ENCODE data around the gene TRERF1.
"Not testable (repeated sequence)": the region's sequence is repeated elsewhere in the genome, so short reads cannot be mapped to it uniquely, and the experiment has no call there.

Gene TRERF1

GRCh38 chr6:42338744-42339222, 112.9 kb downstream of the TRERF1 start:
- DNase-seq (ENCODE audit: low read depth in 2 of 2), result no peak

- no peak for DNase-seq (ENCODE audit: low read depth in 2 of 2)
Measured at GRCh38 chr6:42337985-42338743, 113.6 kb downstream of the TRERF1 start.

GRCh38 chr6:42336431-42336830, 115.3 kb downstream of the TRERF1 start:
- no peak for DNase-seq (ENCODE audit: low read depth in 2 of 2)

- no peak for DNase-seq (ENCODE audit: low read depth in 2 of 2)
Measured at GRCh38 chr6:42335896-42336295, 115.8 kb downstream of the TRERF1 start.

GRCh38 chr6:42334870-42335269, 116.9 kb downstream of the TRERF1 start:
- DNase-seq (ENCODE audit: low read depth in 2 of 2), result no peak

- DNase-seq (ENCODE audit: low read depth in 2 of 2), result no peak
Measured at GRCh38 chr6:42333612-42334011, 118.1 kb downstream of the TRERF1 start.

GRCh38 chr6:42332916-42333315, 118.8 kb downstream of the TRERF1 start:
- no peak for DNase-seq (ENCODE audit: low read depth in 2 of 2)

GRCh38 chr6:42331019-42331418, 120.7 kb downstream of the TRERF1 start:
- DNase-seq (ENCODE audit: low read depth in 2 of 2), result no peak

GRCh38 chr6:42326248-42326647, 125.5 kb downstream of the TRERF1 start:
- DNase-seq (ENCODE audit: low read depth in 2 of 2), result no peak

- not testable (repeated sequence) for DNase-seq (ENCODE audit: low read depth in 2 of 2)
Measured at GRCh38 chr6:42324656-42325324, 126.9 kb downstream of the TRERF1 start.

GRCh38 chr6:42322676-42323075, 129.1 kb downstream of the TRERF1 start:
- no peak for DNase-seq (ENCODE audit: low read depth in 2 of 2)

- no peak for DNase-seq (ENCODE audit: low read depth in 2 of 2)
Measured at GRCh38 chr6:42321976-42322375, 129.8 kb downstream of the TRERF1 start.

- no peak for DNase-seq (ENCODE audit: low read depth in 2 of 2)
Measured at GRCh38 chr6:42320762-42321161, 131.0 kb downstream of the TRERF1 start.

- no peak for DNase-seq (ENCODE audit: low read depth in 2 of 2)
Measured at GRCh38 chr6:42318480-42318879, 133.2 kb downstream of the TRERF1 start.

GRCh38 chr6:42316981-42317380, 134.7 kb downstream of the TRERF1 start:
- DNase-seq (ENCODE audit: low read depth in 2 of 2), result no peak

GRCh38 chr6:42315991-42316970, 135.4 kb downstream of the TRERF1 start:
- DNase-seq (ENCODE audit: low read depth in 2 of 2), result no peak

- DNase-seq (ENCODE audit: low read depth in 2 of 2), result no peak
Measured at GRCh38 chr6:42315259-42315990, 136.3 kb downstream of the TRERF1 start.

- DNase-seq (ENCODE audit: low read depth in 2 of 2), result no peak
Measured at GRCh38 chr6:42314571-42315258, 137.0 kb downstream of the TRERF1 start.

- no peak for DNase-seq (ENCODE audit: low read depth in 2 of 2)
Measured at GRCh38 chr6:42313941-42314570, 137.7 kb downstream of the TRERF1 start.

- DNase-seq (ENCODE audit: low read depth in 2 of 2), result no peak
Measured at GRCh38 chr6:42313038-42313437, 138.7 kb downstream of the TRERF1 start.

Measured in stimulated activated CD8-positive, alpha-beta memory T cell treated with anti-CD3 and anti-CD28 coated beads, Interleukin-15, amount 100 ng/mL, for 4 hours (primary cell).